C4-2B (cell line): Measurements from ENCODE around the gene PTGES3.

Source experiments
- CTCF ChIP-seq: fragments of 450-650 bp; conservative IDR thresholded peaks from 2 replicates; pipeline ENCODE4 v1.5.1; 2017; ENCODE audit warnings: mild to moderate bottlenecking
- ZFX ChIP-seq: fragments of 450-650 bp; IDR thresholded peaks from 2 replicates; pipeline ENCODE4 v1.6.1; 2017

- TF ChIP-seq CTCF (no peak), ZFX (no peak)
These were observed 6.1 kb upstream of the PTGES3 start for GRCh38 chr12:56694161-56694560.
